GM12865 (cell line): ENCODE measurements around the gene PANK3.
"Not testable (repeated sequence)": the region's sequence is repeated elsewhere in the genome, so short reads cannot be mapped to it uniquely, and the experiment has no call there.

Experiments
- DNase-seq: peaks from one replicate; pipeline ENCODE4 v3.0.0; 2010; ENCODE audit warnings: low read depth
- H3K4me3 ChIP-seq: 2 replicates; pipeline ENCODE4 v1.5.1; 2011; ENCODE audit warnings: mild to moderate bottlenecking, low read depth, low read length, control low read depth
- TF ChIP-seq, protein P1 (sequence below): IDR thresholded peaks from 2 replicates; pipeline ENCODE4 v1.5.1; 2011; ENCODE audit warnings: low read length, control low read depth, low read depth, inconsistent platforms; ENCODE audit not compliant: insufficient read depth; ENCODE audit errors: missing control alignments

The PANK3 gene

GRCh38 chr5:168552146-168552545, 27.0 kb downstream of the PANK3 start:
- DNase-seq, result no peak
- TF ChIP-seq, protein P1, sequence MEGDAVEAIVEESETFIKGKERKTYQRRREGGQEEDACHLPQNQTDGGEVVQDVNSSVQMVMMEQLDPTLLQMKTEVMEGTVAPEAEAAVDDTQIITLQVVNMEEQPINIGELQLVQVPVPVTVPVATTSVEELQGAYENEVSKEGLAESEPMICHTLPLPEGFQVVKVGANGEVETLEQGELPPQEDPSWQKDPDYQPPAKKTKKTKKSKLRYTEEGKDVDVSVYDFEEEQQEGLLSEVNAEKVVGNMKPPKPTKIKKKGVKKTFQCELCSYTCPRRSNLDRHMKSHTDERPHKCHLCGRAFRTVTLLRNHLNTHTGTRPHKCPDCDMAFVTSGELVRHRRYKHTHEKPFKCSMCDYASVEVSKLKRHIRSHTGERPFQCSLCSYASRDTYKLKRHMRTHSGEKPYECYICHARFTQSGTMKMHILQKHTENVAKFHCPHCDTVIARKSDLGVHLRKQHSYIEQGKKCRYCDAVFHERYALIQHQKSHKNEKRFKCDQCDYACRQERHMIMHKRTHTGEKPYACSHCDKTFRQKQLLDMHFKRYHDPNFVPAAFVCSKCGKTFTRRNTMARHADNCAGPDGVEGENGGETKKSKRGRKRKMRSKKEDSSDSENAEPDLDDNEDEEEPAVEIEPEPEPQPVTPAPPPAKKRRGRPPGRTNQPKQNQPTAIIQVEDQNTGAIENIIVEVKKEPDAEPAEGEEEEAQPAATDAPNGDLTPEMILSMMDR, result no peak
- no peak overlapping the region for H3K4me3 ChIP-seq

DNA sequence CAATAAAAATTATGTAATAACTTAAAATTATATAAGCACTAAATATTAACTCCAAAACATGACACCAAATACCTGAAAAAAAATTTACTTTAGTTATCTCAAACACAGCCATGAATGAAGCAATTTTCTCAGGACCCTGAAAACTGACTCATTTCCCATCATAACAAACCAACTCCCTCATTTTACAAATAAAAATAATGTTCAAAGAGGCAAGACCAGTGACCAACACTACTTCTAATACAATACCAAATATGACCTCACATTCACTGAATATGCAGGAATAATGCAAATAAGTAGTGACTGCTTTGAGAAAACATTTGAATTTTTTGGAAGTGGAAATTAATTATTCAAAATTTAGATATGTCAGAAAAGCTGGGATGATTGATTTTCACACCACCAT, 28.5 kb downstream of the PANK3 start:
- TF ChIP-seq, protein P1, result no peak
- H3K4me3 ChIP-seq, result no peak overlapping the region
- DNase-seq, result no peak

DNA sequence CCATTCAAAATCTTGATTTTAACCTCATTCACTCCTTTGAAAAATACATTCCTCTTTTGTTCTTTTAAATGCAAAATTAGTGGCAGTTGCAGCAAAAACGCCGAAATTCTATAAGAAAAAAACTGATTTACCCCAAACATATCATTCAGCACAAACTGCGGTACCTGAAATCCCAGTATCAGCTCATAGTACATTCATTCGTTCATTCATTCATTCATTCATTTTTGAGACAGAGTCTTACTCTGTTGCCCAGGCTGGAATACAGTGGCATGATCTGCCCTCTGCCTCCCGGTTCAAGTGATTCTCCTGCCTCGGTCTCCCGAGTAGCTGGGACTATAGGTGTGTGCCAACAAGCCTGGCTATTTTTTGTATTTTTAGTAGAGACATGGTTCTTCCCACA, 29.6 kb downstream of the PANK3 start:
- no peak for DNase-seq
- no peak overlapping the region for H3K4me3 ChIP-seq
- TF ChIP-seq, protein P1, result no peak

DNA sequence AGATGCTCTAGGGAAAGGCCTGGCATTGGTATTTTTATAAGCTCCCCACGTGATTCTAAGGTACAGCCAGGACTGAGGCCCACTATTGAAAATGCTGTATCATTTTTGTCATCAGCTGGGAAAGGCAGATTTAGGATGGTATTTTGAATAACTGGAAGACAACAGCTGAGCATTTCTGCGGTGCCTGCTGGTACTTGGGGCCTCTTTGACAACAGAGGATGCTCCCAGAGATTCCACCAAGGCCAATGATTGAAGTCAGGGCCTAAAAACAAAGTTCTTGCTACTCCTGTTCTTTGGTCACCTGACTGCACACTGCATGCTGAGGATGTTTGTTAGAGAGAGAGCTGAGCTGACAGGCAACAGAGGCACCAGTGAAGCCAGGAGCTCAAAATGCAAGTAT, 42.0 kb downstream of the PANK3 start:
- TF ChIP-seq, protein P1, result no peak
- DNase-seq, result no peak
- H3K4me3 ChIP-seq, result no peak overlapping the region

DNA sequence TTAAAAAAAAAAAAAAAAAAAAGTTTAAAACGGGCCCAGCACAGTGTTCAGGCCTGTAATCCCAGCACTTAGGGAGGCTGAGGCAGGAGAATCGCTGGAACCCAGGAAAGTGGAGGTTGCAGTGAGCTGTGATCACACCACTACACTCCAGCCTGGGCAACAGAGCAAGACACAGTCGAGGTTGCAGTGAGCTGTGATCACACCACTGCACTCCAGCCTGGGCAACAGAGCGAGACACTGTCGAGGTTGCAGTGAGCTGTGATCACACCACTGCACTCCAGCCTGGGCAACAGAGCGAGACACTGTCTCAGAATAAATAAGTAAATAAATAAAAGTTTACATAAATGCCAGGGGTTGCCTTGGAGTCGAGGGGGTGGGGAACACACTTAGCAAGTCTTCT, 44.8 kb downstream of the PANK3 start:
- not testable (repeated sequence) for H3K4me3 ChIP-seq, DNase-seq

- DNase-seq, result no peak
- TF ChIP-seq, protein P1, result no peak
- no peak overlapping the region for H3K4me3 ChIP-seq
Measured at GRCh38 chr5:168531987-168532864, 46.9 kb downstream of the PANK3 start.

GRCh38 chr5:168531191-168531590, 48.0 kb downstream of the PANK3 start:
- DNase-seq, result no peak
- H3K4me3 ChIP-seq, result no peak overlapping the region
- TF ChIP-seq, protein P1, result no peak
